HUES64 (cell line): ENCODE results near the gene ZBTB17.

ENCODE experiments used
- H3K27ac ChIP-seq: 2 replicates; pipeline ENCODE4 v1.7.0; 2013; ENCODE audit warnings: low read depth, low read length, inconsistent platforms
- H3K27me3 ChIP-seq: 2 replicates; pipeline ENCODE4 v1.6.1; 2013; ENCODE audit warnings: mild to moderate bottlenecking, low read length; ENCODE audit not compliant: insufficient read depth
- H3K36me3 ChIP-seq: 2 replicates; pipeline ENCODE4 v1.6.1; 2013; ENCODE audit warnings: mild to moderate bottlenecking, low read length; ENCODE audit not compliant: insufficient read depth
- H3K4me1 ChIP-seq: 2 replicates; pipeline ENCODE4 v1.6.1; 2013; ENCODE audit warnings: mild to moderate bottlenecking, low read length, moderate library complexity; ENCODE audit not compliant: insufficient read depth
- H3K4me3 ChIP-seq: 2 replicates; pipeline ENCODE4 v1.5.1; 2013; ENCODE audit warnings: mild to moderate bottlenecking, low read length, moderate library complexity
- H3K9ac ChIP-seq: 2 replicates; pipeline ENCODE4 v1.6.1; 2013; ENCODE audit warnings: mild to moderate bottlenecking, low read depth, low read length
- H3K9me3 ChIP-seq: 2 replicates; pipeline ENCODE4 v1.6.1; 2013; ENCODE audit warnings: low read depth, low read length; ENCODE audit not compliant: insufficient read depth
- WGBS: fragments of 150-250, 120-280 bp; methylation state at CpG from one replicate; pipeline ENCODE4 v1.1.7; 2013; ENCODE audit warnings: missing lambda C conversion rate; 5-methylcytosine and 5-hydroxymethylcytosine counted together

Gene ZBTB17

GRCh38 chr1:15957221-15958095, 18.4 kb downstream of the ZBTB17 start:
- Histone ChIP-seq H3K4me1 (peaks cover 32% of the 10 kb centered on the region), H3K27me3 (peaks cover 11% of the 10 kb centered on the region; the same call in 1 of the 2 replicates), H3K36me3 (no peaks in the 10 kb centered on the region), H3K27ac (no peak overlapping the region), H3K4me3 (no peak overlapping the region), H3K9me3 (no peaks in the 10 kb centered on the region), H3K9ac (no peak overlapping the region)
- 70% methylated on average over 15 of the region's 15 CpGs for WGBS

DNA sequence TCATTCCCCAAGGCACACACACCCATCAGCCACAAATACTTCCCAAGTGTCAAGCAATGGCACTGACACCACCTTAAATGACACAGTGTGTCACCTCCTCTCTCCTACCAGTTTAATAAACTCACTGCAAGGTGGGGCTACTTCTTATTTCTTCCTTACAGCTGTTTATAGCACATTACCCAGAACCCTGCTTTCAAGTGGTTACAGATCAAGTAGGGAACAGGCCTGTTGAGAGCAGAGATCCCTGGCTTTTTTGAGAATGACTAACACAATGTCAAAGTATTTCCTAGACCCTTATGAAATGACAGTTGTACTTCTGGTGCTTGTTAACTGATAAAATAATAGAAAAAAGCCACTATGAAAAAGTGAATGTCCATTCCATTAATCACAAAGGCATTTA, 19.8 kb downstream of the ZBTB17 start:
- H3K36me3 ChIP-seq = no peaks in the 10 kb centered on the region
- peaks cover 10% of the 10 kb centered on the region; the same call in 1 of the 2 replicates for H3K27me3 ChIP-seq
- no peak overlapping the region for H3K9ac ChIP-seq
- no peak overlapping the region for H3K27ac ChIP-seq
- peaks cover 35% of the 10 kb centered on the region for H3K4me1 ChIP-seq
- H3K9me3 ChIP-seq = no peaks in the 10 kb centered on the region
- no peak overlapping the region for H3K4me3 ChIP-seq

GRCh38 chr1:15955552-15955951, 20.3 kb downstream of the ZBTB17 start:
- no peaks in the 10 kb centered on the region for H3K36me3 ChIP-seq
- H3K27ac ChIP-seq = no peak overlapping the region
- peaks cover 38% of the 10 kb centered on the region for H3K4me1 ChIP-seq
- no peak overlapping the region for H3K4me3 ChIP-seq
- no peaks in the 10 kb centered on the region for H3K9me3 ChIP-seq
- H3K27me3 ChIP-seq = peaks cover 4% of the 10 kb centered on the region; the same call in 1 of the 2 replicates
- no peak overlapping the region for H3K9ac ChIP-seq
- 94% methylated on average over 2 of the region's 2 CpGs for WGBS

DNA sequence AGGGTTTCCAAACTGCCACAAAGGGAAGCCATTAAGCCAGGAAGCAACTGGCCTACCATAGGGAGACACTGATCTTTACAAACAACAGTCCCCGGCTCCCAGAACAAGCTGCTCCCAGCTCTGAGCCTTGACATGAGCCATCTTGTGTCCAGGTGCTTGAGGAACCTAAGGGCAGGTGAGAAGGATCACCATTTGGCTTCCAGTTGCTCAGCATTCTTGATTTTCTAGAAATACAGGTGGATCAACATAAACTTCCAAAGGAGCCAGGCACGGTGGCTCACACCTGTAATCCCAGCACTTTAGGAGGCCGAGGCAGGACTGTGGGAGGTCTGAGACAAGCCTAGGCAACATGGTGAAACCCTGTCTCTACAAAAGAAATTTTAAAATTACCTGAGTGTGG, 21.6 kb downstream of the ZBTB17 start:
- Histone ChIP-seq H3K27me3 (no peaks in the 10 kb centered on the region), H3K36me3 (no peaks in the 10 kb centered on the region), H3K27ac (no peak overlapping the region), H3K4me3 (no peak overlapping the region), H3K9me3 (no peaks in the 10 kb centered on the region), H3K9ac (no peak overlapping the region), H3K4me1 (peaks cover 51% of the 10 kb centered on the region)
- 84% methylated on average over 3 of the region's 3 CpGs for WGBS

GRCh38 chr1:15953791-15954241, 22.1 kb downstream of the ZBTB17 start:
- 93% methylated on average over 1 of the region's 1 CpG for WGBS
- Histone ChIP-seq H3K9ac (no peak overlapping the region), H3K9me3 (no peaks in the 10 kb centered on the region), H3K27ac (0 out of 2 replicates have a peak overlapping the region, but pooled peaks have one; percentile 23), H3K4me1 (peaks cover 56% of the 10 kb centered on the region), H3K4me3 (no peak overlapping the region), H3K27me3 (no peaks in the 10 kb centered on the region), H3K36me3 (no peaks in the 10 kb centered on the region)

GRCh38 chr1:15953294-15953771, 22.6 kb downstream of the ZBTB17 start:
- Histone ChIP-seq H3K9me3 (no peaks in the 10 kb centered on the region), H3K36me3 (no peaks in the 10 kb centered on the region), H3K4me1 (peaks cover 56% of the 10 kb centered on the region), H3K27me3 (no peaks in the 10 kb centered on the region), H3K27ac (0 out of 2 replicates have a peak overlapping the region, but pooled peaks have one; percentile 23), H3K9ac (no peak overlapping the region), H3K4me3 (no peak overlapping the region)
- 93% methylated on average over 11 of the region's 11 CpGs for WGBS

- H3K27ac ChIP-seq = no peak overlapping the region
- H3K9me3 ChIP-seq = no peaks in the 10 kb centered on the region
- H3K4me1 ChIP-seq = peaks cover 49% of the 10 kb centered on the region
- no peak overlapping the region for H3K9ac ChIP-seq
- no peak overlapping the region for H3K4me3 ChIP-seq
- 91% methylated on average over 27 of the region's 27 CpGs for WGBS
- H3K36me3 ChIP-seq = peaks cover 1% of the 10 kb centered on the region; the same call in 1 of the 2 replicates
- H3K27me3 ChIP-seq = no peaks in the 10 kb centered on the region
Measured at GRCh38 chr1:15952317-15953258, 23.3 kb downstream of the ZBTB17 start.

- no peak overlapping the region for H3K4me3 ChIP-seq
- 75% methylated on average over 23 of the region's 23 CpGs for WGBS
- no peak overlapping the region for H3K27ac ChIP-seq
- H3K36me3 ChIP-seq = peaks cover 10% of the 10 kb centered on the region; the same call in 1 of the 2 replicates
- H3K4me1 ChIP-seq = peaks cover 47% of the 10 kb centered on the region
- H3K9me3 ChIP-seq = no peaks in the 10 kb centered on the region
- no peak overlapping the region for H3K9ac ChIP-seq
- no peaks in the 10 kb centered on the region for H3K27me3 ChIP-seq
Measured at GRCh38 chr1:15951341-15952153, 24.4 kb downstream of the ZBTB17 start.

DNA sequence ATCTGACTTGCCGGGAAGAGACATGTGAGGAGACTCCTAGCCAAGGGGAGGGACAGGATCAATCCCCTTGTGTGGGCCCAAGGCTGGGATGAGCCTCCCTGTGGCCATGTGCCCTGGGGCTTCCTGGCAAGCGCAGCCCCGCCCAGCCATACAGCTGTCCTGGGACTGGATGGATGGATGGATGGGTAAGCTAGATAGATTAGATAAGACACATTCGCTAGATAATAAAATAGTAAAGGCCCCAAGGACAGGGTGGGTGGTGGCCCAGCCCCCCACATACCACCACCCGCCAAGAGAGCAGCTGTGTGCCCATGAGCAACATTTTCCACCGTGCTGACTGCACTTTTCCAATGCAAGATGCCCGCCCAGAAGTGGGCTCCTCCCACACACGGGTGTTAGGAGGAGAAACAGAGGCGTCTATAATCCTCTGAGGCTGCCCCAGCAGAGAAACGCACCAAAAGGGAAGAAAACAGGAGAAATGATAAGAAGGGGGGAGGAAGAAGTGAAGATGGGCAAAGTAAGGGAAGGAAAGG, 25.1 kb downstream of the ZBTB17 start:
- no peak overlapping the region for H3K9ac ChIP-seq
- no peaks in the 10 kb centered on the region for H3K27me3 ChIP-seq
- H3K9me3 ChIP-seq = no peaks in the 10 kb centered on the region
- peaks cover 17% of the 10 kb centered on the region; the same call in 1 of the 2 replicates for H3K36me3 ChIP-seq
- no peak overlapping the region for H3K4me3 ChIP-seq
- 76% methylated on average over 10 of the region's 10 CpGs for WGBS
- no peak overlapping the region for H3K27ac ChIP-seq
- peaks cover 47% of the 10 kb centered on the region for H3K4me1 ChIP-seq

GRCh38 chr1:15950302-15950701, 25.6 kb downstream of the ZBTB17 start:
- Histone ChIP-seq H3K4me1 (peaks cover 47% of the 10 kb centered on the region), H3K9ac (no peak overlapping the region), H3K9me3 (no peaks in the 10 kb centered on the region), H3K36me3 (peaks cover 22% of the 10 kb centered on the region), H3K27me3 (no peaks in the 10 kb centered on the region), H3K4me3 (no peak overlapping the region), H3K27ac (peak overlapping the region; percentile 58; the same call in 1 of the 2 replicates)
- 96% methylated on average over 4 of the region's 4 CpGs for WGBS
